NOMO-1 treated with dmso at 0.1 percent for 144 hours (cell line): ENCODE data around the gene TACR2.
A peak's percentile ranks its signal among the peaks of the same experiment; 100 is the strongest.

Experiments used
- DNase-seq: peaks from one replicate; lab custom pipeline; 2025; ENCODE audit not compliant: unreplicated experiment; lab: John Stamatoyannopoulos, UW

TACR2 gene

DNA sequence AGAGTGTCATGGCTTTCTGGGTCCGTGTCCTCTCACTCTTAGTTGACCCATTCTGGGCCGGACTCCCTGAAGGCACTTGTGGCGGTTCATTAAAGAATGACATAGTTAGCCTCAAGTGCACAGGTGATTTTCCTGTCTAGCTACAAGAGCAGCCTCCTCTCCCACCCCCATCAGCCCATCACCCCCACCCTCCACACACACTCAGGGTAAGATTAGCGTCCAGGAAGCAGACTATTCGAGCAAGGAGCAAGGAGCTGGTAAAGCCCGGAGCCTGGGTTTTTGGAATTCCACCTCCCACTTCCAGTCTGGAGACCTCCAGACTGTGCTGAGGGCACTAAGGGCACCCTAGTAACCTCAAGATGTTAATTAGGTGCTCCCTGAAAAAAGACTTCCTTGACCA is 39.5 kb downstream of the TACR2 start:
- no peak for DNase-seq

DNA sequence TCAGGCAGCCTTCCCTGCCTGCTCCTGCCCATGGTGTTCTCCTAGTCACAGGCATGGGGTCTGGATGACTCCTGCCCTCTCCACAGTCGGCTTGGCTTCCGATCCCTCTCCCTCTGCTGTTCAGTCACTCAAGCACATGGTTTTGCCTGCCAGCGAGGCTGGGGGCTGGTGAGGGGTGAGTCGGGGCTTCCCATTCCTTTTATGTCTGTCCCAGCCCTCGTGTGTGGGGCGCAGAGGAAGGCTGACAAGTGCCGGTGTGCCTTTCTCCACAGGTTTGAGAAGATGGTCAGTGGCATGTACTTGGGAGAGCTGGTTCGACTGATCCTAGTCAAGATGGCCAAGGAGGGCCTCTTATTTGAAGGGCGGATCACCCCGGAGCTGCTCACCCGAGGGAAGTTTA is 40.1 kb downstream of the TACR2 start:
- no peak for DNase-seq

DNA sequence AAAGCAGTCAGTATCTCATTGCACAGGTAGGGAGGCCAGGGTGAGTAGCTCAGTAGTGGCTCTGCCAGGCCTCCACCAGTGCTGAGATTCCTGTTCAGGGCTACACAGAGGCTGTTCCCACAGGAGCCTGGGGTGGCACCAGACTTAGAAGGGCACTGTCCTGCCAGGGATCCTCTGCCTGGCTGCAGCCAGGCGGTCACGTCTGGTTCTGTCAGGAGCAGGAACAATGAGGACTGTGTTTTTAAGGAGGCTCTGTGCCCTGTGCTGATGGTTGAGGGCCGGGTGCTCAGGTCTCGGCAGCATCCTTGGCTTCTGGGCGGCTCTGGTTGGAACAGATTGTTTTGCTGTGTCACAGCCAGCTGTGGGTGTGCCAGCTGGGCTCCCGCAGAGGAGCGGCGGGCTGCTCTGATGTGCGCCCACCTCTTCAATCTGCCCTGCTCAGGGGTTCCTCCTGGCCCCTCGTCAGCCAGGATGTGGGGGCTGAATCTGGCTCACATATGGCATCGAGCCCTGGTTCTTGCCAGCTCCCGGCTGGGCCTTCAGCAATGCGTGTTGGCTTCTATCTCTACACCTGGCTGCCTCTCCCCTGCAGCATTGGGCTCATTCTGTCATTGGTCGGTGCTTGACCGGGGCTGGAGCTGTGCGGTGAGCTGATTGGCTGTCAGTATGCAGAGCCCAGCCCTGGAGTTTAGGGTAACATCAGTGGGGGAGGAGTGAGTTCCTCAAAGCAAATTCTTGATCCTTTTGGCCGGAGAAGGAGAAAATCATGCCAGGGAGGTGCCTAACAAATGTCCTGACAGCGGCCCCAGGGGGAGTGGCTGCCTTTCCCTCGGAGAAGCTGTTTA is 41.2 kb downstream of the TACR2 start:
- no peak for DNase-seq

DNA sequence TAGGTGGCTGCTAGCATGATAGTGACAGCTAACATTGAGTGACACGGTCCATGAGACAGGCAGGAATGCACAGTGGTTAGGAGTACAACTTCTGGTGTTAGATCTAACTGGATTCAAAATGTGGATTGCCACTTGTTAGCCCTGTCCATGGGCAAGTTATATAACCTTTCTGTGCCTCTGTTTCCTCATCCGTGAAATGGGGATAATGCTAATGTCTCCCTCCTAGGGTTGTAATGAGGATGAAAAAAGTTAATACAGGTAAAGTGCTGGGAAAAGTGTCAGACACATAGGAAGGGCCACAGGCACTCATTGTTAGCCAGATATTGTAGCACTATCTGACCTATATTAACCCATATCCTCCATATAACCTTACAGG is 41.8 kb downstream of the TACR2 start:
- no peak for DNase-seq

DNA sequence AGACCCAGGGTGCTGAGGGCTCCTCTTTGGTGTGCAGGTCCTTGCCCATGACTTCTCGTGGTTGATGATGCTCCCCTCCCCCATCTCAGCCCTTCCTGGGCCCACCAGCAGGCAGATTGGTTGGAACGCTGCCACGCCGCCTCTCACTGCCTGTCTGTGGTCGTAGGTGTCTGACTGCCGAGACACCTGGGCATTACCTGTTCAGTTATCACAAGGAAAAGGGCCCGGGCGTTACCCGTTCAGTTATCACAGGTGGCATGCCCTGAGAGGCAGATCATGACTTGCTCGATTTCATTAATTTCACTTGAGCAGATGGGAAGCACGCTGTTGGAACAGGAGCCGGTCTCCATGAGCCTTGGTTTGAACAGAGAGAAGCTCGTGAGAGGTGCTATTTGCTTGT is 42.5 kb downstream of the TACR2 start:
- DNase-seq: no peak

DNA sequence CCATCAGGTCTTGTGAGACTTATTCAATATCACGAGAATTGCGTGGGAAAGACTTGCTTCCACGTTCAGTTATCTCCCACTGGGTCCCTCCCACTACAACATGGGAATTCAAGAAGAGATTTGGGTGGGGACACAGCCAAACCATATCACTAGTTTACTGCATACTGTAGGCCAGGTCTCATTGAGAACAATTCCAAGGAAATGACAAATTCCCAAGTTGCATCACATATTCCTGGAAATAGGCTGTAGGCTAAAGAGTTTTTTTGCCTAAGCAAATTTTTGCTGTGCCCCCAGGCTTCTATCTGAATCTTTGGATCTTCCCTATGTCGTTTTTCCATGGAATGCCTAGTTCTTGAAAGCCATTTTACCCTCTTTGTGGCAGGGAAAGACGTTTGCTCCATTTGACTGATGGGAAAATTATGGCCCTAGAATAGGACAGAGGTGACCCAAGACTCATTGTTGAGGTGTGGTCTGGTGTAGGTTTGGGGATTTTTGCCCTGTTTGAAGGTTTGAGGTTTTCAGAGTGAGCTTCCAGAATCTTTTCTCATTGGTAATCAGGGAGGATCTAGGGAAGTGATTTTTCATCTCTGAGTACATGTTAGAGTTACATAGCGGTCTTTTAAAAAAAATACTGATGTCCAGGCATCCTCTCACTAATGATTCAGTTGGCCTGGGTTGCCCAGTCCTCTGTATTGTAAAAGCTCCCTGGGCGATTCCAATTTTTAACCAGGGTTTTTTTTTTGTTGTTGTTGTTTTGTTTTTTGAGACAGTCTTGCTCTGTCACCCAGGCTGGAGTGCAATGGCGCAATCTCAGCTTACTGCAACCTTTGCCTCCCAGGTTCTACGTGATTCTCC is 44.4 kb downstream of the TACR2 start:
- no peak for DNase-seq

DNA sequence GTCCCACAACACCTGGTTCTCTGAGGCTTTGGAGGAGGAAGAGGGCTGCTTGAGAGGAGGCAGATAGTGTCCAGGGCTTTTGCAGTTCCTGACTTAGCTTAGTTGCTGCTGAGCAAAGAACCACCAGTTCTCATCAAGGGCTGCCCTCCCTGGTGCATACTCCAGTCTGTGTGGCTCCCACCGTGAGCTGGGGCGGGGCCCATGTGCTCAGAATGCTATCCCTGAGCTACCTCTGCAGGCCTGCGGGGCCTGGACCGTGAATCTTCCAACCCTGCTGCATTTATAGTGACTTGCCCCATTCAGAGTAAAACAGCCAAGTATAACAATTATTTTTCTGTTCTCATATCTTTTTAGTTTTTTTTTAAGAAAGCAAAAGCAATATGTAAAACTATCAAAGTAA is 49.2 kb downstream of the TACR2 start:
- DNase-seq: no peak

DNA sequence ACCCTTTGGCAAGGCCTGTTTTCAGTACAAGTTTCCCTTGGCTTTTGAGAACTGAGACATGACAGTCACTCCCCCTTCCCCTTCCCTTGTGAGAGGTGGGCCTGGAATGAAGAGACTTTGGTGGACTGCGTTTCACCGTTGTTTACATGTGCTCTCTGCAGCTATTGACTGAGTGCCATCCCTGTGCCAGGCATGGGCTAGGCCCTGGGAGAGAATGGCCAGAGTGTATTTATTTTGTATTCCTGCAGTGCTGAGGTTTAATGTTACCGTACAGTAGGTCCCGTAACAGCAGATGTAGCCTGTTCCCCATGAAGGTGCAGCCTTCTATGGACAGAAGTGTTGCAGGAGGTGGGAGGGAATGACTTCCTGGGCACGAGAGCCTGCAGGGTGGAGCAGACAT is 50.0 kb downstream of the TACR2 start:
- DNase-seq: no peak

DNA sequence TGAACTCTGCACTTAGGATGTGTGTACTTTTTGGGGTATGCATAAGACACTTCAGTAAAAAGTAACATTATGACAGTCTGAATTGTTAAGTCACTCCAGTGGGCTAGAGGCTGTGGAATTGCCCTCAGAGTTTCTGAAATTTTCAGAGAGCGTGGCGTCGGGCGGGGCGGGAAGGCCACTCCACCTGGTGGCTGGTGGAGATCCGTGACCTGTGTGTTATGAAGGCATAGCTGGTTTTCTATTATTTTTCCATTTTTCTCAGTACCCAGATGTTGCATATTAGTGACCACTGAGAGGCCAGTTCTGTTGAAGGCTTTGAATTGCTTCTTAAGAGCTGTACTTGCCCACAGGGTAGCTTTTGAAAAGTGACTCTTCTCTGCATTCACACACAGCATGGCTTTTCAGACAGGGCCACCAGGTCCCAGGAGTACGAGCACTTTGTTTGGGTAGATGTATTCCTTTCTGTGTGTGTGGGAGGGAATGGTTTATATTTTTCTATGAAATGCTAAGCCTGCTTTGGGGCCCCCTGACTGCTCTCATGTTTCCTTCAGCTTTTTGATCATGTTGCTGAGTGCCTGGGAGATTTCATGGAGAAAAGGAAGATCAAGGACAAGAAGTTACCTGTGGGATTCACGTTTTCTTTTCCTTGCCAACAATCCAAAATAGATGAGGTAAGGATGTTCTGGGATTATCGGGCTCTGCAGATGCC is 52.3 kb downstream of the TACR2 start:
- DNase-seq: no peak

DNA sequence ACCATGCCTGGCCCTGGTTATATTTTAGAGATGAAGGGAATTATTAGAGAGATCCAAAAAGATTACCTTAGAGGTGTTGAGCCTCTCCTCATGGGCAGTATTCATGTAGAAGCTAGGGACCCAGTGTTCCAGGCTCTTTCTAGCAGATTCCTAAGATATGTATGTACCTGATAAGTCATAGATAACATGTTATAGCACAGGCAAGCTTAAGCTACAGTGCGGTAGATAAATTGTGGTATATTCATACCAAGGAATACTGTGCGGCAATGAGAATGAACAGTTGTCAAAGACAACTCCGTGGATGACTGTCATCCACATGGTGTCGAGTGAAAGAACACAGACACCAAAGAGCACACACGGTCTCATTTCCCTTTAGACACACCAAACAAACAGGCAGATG is 53.1 kb downstream of the TACR2 start:
- no peak for DNase-seq

DNA sequence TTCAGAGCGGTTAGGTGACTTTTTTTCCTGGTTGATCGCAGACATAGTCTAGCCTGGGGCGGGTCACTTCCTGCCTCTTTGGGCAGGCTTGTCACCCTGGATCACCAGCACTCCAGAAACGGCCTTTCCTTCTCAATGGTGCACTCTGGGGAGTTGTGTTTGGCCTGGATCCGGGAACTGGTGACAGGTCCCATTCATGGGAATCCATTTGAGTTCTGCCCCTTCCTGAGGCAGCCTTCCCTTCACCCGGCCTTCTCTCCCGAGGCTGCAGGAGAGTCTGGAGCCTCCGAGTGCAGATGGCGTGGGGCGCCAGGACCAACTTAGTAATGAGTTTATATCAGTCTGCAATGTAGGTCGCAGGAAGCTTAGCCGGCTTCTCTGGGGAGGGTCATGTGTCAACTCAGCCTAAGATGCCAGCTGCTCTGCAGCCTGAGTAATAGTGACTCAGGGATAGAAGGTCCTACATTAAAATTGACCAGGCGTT is 54.2 kb downstream of the TACR2 start:
- DNase-seq: no peak

DNA sequence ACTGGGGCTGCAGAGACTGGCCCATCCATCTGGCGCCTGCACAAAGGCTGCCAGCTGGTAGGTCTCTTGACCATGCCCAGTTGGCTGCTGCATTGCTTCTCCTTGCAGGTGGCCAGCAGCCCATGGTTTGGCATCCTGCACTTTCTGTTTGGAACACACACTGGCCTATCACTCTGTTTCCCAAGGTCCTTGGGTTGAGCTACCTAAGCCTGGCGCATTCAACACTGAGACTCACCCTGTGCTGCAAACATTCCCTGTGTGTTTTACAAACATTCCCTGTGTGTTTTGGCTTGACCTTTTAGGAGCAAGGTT is 55.5 kb downstream of the TACR2 start:
- DNase-seq: no peak

DNA sequence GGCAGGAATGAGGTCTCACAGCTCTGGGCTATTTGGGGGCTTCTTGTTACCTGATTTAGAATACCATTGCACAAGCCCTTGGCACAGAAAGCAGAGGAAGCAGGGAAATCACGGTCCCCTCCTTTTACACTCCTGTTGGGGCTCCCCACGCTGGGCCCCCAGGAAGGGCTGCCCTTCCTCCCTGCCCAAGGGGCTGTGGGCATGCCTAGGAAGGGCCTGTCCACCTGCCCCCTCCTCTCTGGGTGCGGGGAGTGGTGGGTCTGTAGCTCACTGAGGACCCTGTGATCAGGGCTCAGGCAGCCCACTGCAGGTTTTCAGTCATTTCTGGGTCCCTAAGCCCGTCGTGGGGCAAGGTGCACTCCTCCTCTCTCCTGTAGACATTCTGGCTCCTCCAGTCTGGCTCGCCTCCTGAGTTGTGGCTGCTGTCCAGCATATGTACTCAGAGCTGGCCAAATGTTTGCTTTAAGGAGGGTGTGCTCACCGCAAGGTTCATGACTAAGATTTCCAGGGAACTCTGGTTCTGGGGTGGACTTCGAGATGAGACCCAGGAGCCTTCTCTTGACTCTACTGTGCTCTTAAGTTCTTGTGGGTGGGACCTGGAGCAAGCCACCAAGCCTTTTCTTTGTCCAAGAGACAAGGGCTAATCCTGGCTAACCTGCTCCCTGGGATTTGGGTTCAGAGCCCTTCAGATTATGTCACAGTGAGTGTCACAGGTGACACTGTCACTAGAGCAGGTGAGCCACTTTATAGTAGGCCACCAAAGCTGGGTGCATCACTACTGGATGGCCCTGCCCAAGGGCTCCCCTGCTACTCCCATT is 56.0 kb downstream of the TACR2 start:
- DNase-seq: no peak

DNA sequence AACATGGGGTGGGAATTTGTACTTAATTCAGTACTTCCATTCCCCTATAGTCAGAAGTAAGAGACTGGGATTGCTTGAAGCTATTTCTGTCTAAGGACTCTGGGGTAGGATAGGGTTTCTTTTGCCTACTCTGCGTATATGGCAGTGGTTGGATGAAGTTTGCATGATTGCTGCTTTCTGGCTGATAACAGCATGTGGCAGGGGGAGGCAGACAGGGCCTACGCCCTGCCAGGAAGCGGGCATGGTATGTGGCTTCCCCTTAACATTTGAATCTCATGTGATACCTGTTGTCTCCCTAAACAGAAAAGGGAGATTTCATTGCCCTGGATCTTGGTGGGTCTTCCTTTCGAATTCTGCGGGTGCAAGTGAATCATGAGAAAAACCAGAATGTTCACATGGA is 57.1 kb downstream of the TACR2 start:
- no peak for DNase-seq

DNA sequence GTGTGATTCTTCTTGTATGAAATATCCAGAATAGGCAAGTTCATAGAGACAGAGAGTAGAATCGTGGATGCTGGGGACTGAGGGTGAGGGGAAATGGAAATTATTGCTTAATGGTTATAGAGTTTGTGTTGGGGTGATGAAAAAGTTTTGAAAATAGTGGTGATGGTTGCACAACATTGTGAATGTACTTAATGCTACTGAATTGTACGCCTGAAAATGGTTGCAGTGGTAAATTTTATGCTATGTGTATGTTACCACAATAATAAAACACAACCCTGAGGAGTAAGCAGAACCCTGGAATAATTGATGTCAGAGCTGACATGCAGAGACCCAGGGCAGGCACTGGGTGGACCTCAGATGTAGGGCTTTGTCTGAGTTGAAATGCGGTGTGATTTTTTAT is 57.6 kb downstream of the TACR2 start:
- DNase-seq: peak; percentile 35

DNA sequence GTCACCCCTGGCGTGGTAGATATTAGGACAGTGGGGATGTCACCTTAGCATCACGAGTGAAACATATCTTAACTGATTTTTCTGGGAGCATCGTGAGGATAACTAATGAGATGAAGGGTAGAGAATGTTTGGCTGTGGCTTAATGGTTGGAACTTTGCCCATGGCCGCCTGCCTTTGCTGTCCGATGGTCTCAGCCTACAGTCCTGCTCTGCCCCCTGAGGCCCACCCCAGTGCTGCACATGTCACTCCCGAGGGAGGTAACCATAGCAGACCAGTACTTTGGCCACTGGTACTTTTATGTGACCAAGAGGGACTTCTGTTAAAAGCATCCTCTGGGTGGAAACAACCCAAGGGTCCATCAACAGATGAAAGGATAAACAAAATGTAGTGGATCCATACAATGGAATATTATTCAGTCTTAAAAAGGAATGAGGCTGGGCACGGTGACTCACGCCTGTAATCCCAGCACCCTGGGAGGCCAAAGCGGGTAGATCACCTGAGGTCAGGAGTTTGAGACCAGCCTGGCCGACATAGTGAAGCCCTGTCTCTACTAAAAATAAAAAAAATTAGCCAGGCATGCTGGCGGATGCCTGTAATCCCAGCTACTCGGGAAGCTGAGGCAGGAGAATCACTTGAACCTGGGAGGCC is 58.4 kb downstream of the TACR2 start:
- DNase-seq: no peak

DNA sequence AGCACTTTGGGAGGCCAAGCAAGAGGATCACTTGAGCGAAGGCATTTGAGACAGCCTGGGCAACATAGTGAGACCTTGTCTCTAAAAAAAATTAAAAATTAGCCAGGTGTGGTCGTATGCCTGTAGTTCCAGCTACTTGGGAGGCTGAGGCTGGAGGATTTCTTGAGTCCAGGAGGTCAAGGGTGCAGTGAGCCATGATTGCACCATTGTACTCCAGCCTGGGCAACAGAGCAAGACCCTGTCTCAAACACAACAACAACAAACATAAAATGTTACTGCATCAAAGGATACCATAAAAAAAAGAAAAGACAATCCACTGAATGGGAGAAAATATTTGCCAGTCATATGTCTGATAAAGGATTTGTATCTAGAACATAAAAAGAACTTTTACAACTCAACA is 60.5 kb downstream of the TACR2 start:
- no peak for DNase-seq

DNA sequence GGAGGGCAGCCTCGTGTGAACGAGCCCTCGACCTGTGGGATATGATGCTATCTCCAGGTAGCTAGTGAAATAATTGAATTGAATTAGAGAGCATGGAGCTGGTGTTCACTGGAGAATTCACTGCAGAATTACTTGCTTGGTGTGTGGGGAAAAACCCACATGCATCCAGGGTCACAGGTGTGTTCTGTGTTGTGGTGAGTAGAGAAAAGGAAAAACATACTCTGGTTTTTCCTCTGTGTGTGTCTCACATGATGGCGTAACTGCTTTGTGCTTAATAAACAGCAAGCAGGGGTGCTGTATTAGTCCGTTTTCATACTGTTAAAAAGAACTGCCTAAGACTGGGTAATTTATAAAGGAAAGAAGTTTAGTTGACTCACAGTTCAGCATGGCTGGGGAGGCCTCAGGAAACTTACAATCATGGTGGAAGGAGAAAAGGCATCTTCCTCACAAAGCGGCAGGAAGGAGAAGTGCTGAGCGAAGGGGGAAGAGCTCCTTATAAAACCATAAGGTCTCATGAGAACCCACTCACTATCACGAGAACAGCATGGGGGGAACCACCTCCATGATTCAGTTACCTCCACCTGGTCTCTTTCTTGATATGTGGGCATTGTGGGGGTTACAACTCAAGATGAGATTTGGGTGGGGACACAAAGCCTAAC is 62.6 kb downstream of the TACR2 start:
- DNase-seq: no peak
